Cerebellar nuclear complex (tissue), 1 donor: ENCODE measurements around the gene CRYZL1.

ENCODE experiments used
- DNase-seq, 2 experiments: peaks; one replicate each; lab custom pipeline; 2025; lab: John Stamatoyannopoulos, UW

The CRYZL1 gene

GRCh38 chr21:33541105-33541711 lies 100.3 kb downstream of the CRYZL1 start:
- DNase-seq: no peak

- no peak for DNase-seq
Measured at GRCh38 chr21:33540711-33541104, 100.8 kb downstream of the CRYZL1 start.

- no peak for DNase-seq
Measured at GRCh38 chr21:33539616-33540015, 101.9 kb downstream of the CRYZL1 start.
